ENCODE results near the gene PHLDB3. TPM values are rescaled to one million over a fixed set of nuclear protein-coding genes. Genes with fewer than 3 reads are reported as not detected.
"Not testable (repeated sequence)": the region's sequence is repeated elsewhere in the genome, so short reads cannot be mapped to it uniquely, and the experiment has no call there.

The PHLDB3 gene
- total RNA-seq, 1 donor from 2014 or later = 6.7 TPM

- peak; percentile 88 for DNase-seq (ENCODE audit: extremely low spot score, unreplicated experiment)
- TF ChIP-seq CTCF (IDR thresholded peaks at IDR 0.05) = no peak
- H3K9me3 Mint-ChIP-seq (ENCODE audit: unreplicated experiment) = no peaks in the 10 kb centered on the region
- H3K4me3 Mint-ChIP-seq (ENCODE audit: unreplicated experiment) = peak within 1 kb of the TSS; percentile 91
- peaks cover 1% of the 10 kb centered on the region for H3K36me3 Mint-ChIP-seq (ENCODE audit: unreplicated experiment)
- no peaks in the 10 kb centered on the region for H3K27me3 Mint-ChIP-seq (ENCODE audit: unreplicated experiment)
- peak within 1 kb of the TSS; percentile 97 for H3K27ac Mint-ChIP-seq (ENCODE audit: unreplicated experiment)
- H3K4me1 Mint-ChIP-seq (ENCODE audit: unreplicated experiment) = peaks cover 29% of the 10 kb centered on the region
These were observed 22.6 kb upstream of the PHLDB3 start, which contains the start of gene ETHE1 for GRCh38 chr19:43526884-43527859. Gene ETHE1 (minus strand): TSS chr19:43527201. CDS start chr19:43527177, 24 bp downstream.

- H3K4me3 Mint-ChIP-seq (ENCODE audit: unreplicated experiment) = peak overlapping the region; percentile 91
- H3K4me1 Mint-ChIP-seq (ENCODE audit: unreplicated experiment) = peaks cover 27% of the 10 kb centered on the region
- no peaks in the 10 kb centered on the region for H3K27me3 Mint-ChIP-seq (ENCODE audit: unreplicated experiment)
- peaks cover 1% of the 10 kb centered on the region for H3K36me3 Mint-ChIP-seq (ENCODE audit: unreplicated experiment)
- H3K27ac Mint-ChIP-seq (ENCODE audit: unreplicated experiment) = peak overlapping the region; percentile 78
- no peaks in the 10 kb centered on the region for H3K9me3 Mint-ChIP-seq (ENCODE audit: unreplicated experiment)
- no peak for DNase-seq (ENCODE audit: extremely low spot score, unreplicated experiment)
- TF ChIP-seq CTCF (IDR thresholded peaks at IDR 0.05) = no peak
These were observed 21.6 kb upstream of the PHLDB3 start for GRCh38 chr19:43525836-43526771.

GRCh38 chr19:43524922-43525835, 20.6 kb upstream of the PHLDB3 start:
- DNase-seq (ENCODE audit: extremely low spot score, unreplicated experiment) = no peak
- H3K4me3 Mint-ChIP-seq (ENCODE audit: unreplicated experiment) = peak overlapping the region; percentile 91
- H3K9me3 Mint-ChIP-seq (ENCODE audit: unreplicated experiment) = no peaks in the 10 kb centered on the region
- peaks cover 27% of the 10 kb centered on the region for H3K4me1 Mint-ChIP-seq (ENCODE audit: unreplicated experiment)
- H3K36me3 Mint-ChIP-seq (ENCODE audit: unreplicated experiment) = peaks cover 1% of the 10 kb centered on the region
- peak overlapping the region; percentile 78 for H3K27ac Mint-ChIP-seq (ENCODE audit: unreplicated experiment)
- H3K27me3 Mint-ChIP-seq (ENCODE audit: unreplicated experiment) = no peaks in the 10 kb centered on the region
- TF ChIP-seq CTCF (IDR thresholded peaks at IDR 0.05) = no peak

- H3K4me1 Mint-ChIP-seq (ENCODE audit: unreplicated experiment) = peaks cover 32% of the 10 kb centered on the region
- not testable (repeated sequence) for H3K27me3 Mint-ChIP-seq (ENCODE audit: unreplicated experiment); H3K4me3 Mint-ChIP-seq (ENCODE audit: unreplicated experiment); DNase-seq (ENCODE audit: extremely low spot score, unreplicated experiment); H3K36me3 Mint-ChIP-seq (ENCODE audit: unreplicated experiment); H3K9me3 Mint-ChIP-seq (ENCODE audit: unreplicated experiment); H3K27ac Mint-ChIP-seq (ENCODE audit: unreplicated experiment)
These were observed 19.1 kb upstream of the PHLDB3 start for GRCh38 chr19:43523696-43524095.

- Mint-ChIP-seq H3K36me3 (ENCODE audit: unreplicated experiment) (peaks cover 3% of the 10 kb centered on the region), H3K4me1 (ENCODE audit: unreplicated experiment) (peaks cover 32% of the 10 kb centered on the region), H3K9me3 (ENCODE audit: unreplicated experiment) (no peaks in the 10 kb centered on the region), H3K27ac (ENCODE audit: unreplicated experiment) (no peak overlapping the region), H3K4me3 (ENCODE audit: unreplicated experiment) (no peak overlapping the region), H3K27me3 (ENCODE audit: unreplicated experiment) (no peaks in the 10 kb centered on the region)
- no peak for DNase-seq (ENCODE audit: extremely low spot score, unreplicated experiment)
- no peak for TF ChIP-seq CTCF (IDR thresholded peaks at IDR 0.05)
These were observed 18.4 kb upstream of the PHLDB3 start for GRCh38 chr19:43522929-43523328.

All from osteocyte (in vitro differentiated cells).